ENCODE data around the gene SRP54.
"Not testable (repeated sequence)": the region's sequence is repeated elsewhere in the genome, so short reads cannot be mapped to it uniquely, and the experiment has no call there.

SRP54 gene

GRCh38 chr14:35047976-35048513 is 65.3 kb downstream of the SRP54 start:
- no peak for DNase-seq (ENCODE audit: low read depth)

DNA sequence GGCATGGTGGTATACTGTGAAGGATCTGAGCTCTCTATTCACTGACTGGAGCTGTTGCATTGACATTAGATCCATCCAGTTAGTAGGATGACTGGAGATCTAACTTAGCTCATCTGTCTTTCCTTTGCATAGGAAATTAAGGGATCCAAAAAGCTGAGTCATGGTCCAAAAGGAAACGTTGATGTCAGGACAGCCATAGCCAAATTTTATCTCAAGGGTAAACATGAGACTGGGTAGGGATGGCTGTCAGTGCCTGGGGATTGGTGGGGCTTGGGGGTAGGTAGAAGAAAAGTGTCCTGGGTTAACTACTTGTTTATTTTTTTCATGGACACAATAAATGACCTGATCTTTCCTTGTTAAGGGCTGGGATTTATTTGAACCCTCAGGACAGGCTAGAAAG is 67.9 kb downstream of the SRP54 start:
- no peak for DNase-seq (ENCODE audit: low read depth)

GRCh38 chr14:35051796-35052195 is 69.0 kb downstream of the SRP54 start:
- DNase-seq (ENCODE audit: low read depth), result no peak

DNA sequence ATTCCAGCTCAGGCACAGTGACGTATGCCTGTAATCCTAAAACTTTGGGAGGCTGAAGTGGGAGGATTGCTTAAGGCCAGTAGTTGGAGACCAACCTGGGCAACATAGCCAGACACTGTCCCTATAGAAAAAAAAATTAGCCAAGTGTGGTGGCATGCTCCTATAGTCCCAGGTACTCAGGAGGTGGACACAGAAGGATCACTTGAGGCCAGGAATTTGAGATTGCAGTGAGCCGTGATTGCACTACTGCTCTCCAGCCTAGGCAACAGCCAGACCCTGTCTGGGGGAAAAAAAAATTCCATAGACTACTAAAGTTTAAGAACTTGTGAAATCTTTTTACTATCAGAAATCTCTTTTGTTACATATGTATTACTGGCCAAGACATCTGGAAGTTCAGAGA is 69.8 kb downstream of the SRP54 start:
- DNase-seq (ENCODE audit: low read depth), result no peak

DNA sequence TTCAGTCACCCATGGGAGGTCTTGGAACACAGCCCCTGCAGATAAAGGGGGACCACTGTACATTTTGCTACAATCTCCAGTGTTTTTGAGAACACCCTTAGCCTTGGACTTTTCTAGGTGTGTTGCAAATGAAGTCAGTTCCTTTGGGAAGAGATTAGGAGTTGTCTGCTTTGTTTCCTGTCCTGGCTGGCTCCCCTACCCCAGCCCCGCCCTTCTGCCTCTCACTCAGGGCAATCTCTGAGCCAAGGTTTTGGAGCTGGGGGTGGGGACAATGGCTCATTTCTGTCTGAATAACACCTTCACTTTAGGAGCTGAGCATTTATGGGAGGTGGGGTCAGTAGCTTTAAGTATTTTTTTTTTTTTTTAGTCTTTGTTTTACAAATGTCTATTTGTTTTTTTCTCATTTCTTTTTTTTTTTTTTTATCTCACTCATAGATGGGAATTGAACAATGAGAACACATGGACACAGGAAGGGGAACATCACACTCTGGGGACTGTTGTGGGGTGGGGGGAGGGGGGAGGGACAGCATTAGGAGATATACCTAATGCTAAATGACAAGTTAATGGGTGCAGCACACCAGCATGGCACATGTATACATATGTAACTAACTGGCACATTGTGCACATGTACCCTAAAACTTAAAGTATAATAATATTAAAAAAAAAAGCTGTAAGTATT is 78.5 kb downstream of the SRP54 start:
- DNase-seq (ENCODE audit: low read depth), result not testable (repeated sequence)

- not testable (repeated sequence) for DNase-seq (ENCODE audit: low read depth)
Observed at GRCh38 chr14:35065731-35066130, 82.9 kb downstream of the SRP54 start.

DNA sequence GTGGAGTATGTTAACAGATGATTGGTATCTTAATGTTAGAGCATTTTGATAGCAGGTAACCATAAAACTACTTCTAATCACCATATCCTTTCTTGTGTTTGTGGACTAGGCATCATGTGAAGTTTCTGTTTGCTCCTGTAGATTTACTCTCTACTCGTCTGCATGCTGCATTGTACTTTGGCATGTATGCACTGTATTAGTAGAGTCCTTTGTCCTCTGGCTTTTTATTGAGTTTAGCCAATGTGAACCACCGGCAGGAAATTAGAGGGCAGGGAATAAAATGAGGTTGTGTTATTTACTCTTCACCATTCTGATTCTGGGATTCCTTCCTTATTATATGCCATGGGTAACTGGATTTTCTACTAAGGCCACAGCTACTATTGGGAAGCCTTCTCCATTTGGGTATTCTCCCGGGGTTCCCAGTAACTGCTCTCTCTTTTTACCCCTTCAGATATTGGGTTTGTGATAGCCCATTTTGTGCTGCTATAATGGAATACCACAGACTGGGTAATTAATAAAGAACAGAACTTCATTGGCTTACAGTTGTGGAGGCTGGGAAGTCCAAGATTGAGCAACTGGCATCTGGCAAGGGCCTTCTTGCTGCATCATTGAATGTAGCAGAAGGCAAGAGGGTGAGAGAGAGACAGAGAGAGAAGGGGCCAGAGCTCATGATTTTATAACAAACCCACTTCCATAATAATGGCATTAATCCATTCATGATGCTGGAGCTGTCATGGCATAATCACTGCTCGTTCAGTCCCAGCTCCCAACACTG is 85.6 kb downstream of the SRP54 start:
- DNase-seq (ENCODE audit: low read depth), result no peak

- DNase-seq (ENCODE audit: low read depth), result no peak
Observed at GRCh38 chr14:35072226-35072625, 89.4 kb downstream of the SRP54 start.

DNA sequence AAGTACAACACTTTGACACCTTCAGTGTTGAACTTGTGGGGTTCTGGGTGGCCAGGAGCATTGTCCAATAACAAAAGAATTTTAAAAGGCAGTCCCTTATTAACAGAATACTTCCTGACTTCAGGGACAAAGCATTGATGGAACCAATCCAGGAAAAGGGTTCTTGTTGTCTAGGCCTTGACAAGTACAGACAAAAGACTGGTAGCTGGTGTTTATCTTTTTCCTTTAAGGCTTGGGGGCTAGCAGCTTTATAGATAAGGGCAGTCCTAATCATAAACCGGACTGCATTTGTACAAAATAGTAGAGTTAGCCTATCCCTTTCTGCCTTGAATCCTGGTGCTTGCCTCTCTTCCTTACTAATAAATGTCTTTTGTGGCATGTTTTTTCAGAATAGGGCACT is 90.7 kb downstream of the SRP54 start:
- no peak for DNase-seq (ENCODE audit: low read depth)

GRCh38 chr14:35078082-35078481 is 95.3 kb downstream of the SRP54 start:
- no peak for DNase-seq (ENCODE audit: low read depth)
